ENCODE data around the gene CPVL. TPM values are rescaled to one million over a fixed set of nuclear protein-coding genes. Genes with fewer than 3 reads are reported as not detected.
A peak's percentile ranks its signal among the peaks of the same experiment; 100 is the strongest.

The CPVL gene
- total RNA-seq, 1 experiment from 2014 or later = 10.3 TPM

- no TSS peak for BruUV-seq (replicated peaks)
- Histone ChIP-seq H3K9ac (ENCODE audit: low read length) (peak overlapping the region; percentile 40), H3K27me3 (ENCODE audit: insufficient read depth, low read length) (no peaks in the 10 kb centered on the region), H2AFZ (ENCODE audit: low read depth, low read length, poor library complexity, severe bottlenecking) (no peak overlapping the region), H3K9me3 (ENCODE audit: control insufficient read depth in 1 of 2, insufficient read depth in 1 of 2, low read depth in 1 of 2, low read length in 2 of 2) (no peaks in the 10 kb centered on the region), H3K27ac (ENCODE audit: low read depth, low read length) (no peak overlapping the region), H3K4me3 (replicated peaks in 1 of 2; ENCODE audit: low read depth in 1 of 2, low read length in 2 of 2) (peak overlapping the region; percentile 52 to 60), H3K9me2 (ENCODE audit: insufficient read depth) (no peaks in the 10 kb centered on the region), H4K20me1 (ENCODE audit: insufficient read depth) (no peaks in the 10 kb centered on the region), H3K4me2 (ENCODE audit: low read length) (peak overlapping the region; percentile 73), H3K36me3 (ENCODE audit: control insufficient read depth in 1 of 2, insufficient read depth in 2 of 2, low read length in 2 of 2) (no peaks in the 10 kb centered on the region), H3K4me1 (ENCODE audit: control insufficient read depth in 1 of 2, insufficient read depth in 2 of 2, low read length in 2 of 2) (peaks cover 3 to 14% of the 10 kb centered on the region in 2 experiments; a peak in 2 of 4 replicates), H3K79me2 (ENCODE audit: insufficient read depth, low read length) (no peaks in the 10 kb centered on the region)
- ChIA-PET POLR2A (no interaction called here), CTCF (interaction anchor here (0.6 kb wide), 1 partner anchor 11 kb away, joined by 3 read pairs; no protein-coding TSS in a partner anchor), RAD21 (ENCODE audit: low non-redundant PET in 1 of 2, low total read pairs in 2 of 2, uncharacterized antibody in 2 of 2, unreplicated experiment in 2 of 2) (interaction anchor here in 1 of 2 experiments (0.6 kb wide), 1 partner anchor 125 kb away, joined by 4 read pairs; no protein-coding TSS in a partner anchor)
- intact Hi-C loops (cut with micrococcal nuclease) = no loop called here
- DNase-seq (ENCODE audit: low read depth, low spot score) (no peak), ATAC-seq (no peak)
- TF ChIP-seq EZH2phosphoT487 (IDR thresholded peaks at IDR 0.05; ENCODE audit: borderline replicate concordance) (no peak), SRF (IDR thresholded peaks at IDR 0.05; ENCODE audit: low read depth) (no peak), ZNF274 (IDR thresholded peaks at IDR 0.05; ENCODE audit: low read depth, low read length) (no peak), RAD21 (IDR thresholded peaks at IDR 0.05; ENCODE audit: low read depth) (no peak), JUND (IDR thresholded peaks at IDR 0.05) (no peak), ELF1 (IDR thresholded peaks at IDR 0.05; ENCODE audit: borderline replicate concordance, low read depth) (no peak), SIN3A (IDR thresholded peaks at IDR 0.05; ENCODE audit: low read depth) (no peak), CTCF (IDR thresholded peaks at IDR 0.05 in 2 of 3, conservative IDR thresholded peaks at IDR 0.05 in 1 of 3; ENCODE audit: borderline replicate concordance in 1 of 3, insufficient read depth in 1 of 3, low read depth in 2 of 3, low read length in 2 of 3) (no peak), ZFX (IDR thresholded peaks at IDR 0.05) (no peak), POLR2A (IDR thresholded peaks at IDR 0.05; ENCODE audit: borderline replicate concordance, extremely low read depth, insufficient read depth, insufficient read length) (no peak)
- TF ChIP-seq, protein P1, sequence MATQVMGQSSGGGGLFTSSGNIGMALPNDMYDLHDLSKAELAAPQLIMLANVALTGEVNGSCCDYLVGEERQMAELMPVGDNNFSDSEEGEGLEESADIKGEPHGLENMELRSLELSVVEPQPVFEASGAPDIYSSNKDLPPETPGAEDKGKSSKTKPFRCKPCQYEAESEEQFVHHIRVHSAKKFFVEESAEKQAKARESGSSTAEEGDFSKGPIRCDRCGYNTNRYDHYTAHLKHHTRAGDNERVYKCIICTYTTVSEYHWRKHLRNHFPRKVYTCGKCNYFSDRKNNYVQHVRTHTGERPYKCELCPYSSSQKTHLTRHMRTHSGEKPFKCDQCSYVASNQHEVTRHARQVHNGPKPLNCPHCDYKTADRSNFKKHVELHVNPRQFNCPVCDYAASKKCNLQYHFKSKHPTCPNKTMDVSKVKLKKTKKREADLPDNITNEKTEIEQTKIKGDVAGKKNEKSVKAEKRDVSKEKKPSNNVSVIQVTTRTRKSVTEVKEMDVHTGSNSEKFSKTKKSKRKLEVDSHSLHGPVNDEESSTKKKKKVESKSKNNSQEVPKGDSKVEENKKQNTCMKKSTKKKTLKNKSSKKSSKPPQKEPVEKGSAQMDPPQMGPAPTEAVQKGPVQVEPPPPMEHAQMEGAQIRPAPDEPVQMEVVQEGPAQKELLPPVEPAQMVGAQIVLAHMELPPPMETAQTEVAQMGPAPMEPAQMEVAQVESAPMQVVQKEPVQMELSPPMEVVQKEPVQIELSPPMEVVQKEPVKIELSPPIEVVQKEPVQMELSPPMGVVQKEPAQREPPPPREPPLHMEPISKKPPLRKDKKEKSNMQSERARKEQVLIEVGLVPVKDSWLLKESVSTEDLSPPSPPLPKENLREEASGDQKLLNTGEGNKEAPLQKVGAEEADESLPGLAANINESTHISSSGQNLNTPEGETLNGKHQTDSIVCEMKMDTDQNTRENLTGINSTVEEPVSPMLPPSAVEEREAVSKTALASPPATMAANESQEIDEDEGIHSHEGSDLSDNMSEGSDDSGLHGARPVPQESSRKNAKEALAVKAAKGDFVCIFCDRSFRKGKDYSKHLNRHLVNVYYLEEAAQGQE (IDR thresholded peaks at IDR 0.05; ENCODE audit: low read depth) = no peak
These were observed 732 bp downstream of the CPVL start for GRCh38 chr7:29145553-29146056.
